Panc1 (cell line): ENCODE results near the gene GNG7. TPM values are rescaled to one million over a fixed set of nuclear protein-coding genes. Genes with fewer than 3 reads are reported as not detected.

ENCODE experiments used
- ATAC-seq: fragments of 200-7000 bp; cut with Tn5 transposase; 2 replicates; pipeline ENCODE4 v1.9.1; 2020; ENCODE audit warnings: mild to moderate bottlenecking, moderate library complexity
- BruUV-seq: library from RNA; stranded (reverse); fragments of 400-500 nt; replicated peaks from 2 replicates; lab custom pipeline; 2021; lab: Mats Ljungman, UMichigan
- CTCF ChIA-PET: fragments of 300-600 bp; sonication (Branson Sonifier 250); formaldehyde crosslinking; loops from one replicate; lab custom pipeline; 2022; ENCODE audit warnings: antibody characterized with exemption; lab: Charles Lee
- POLR2A ChIA-PET: fragments of 300-600 bp; sonication (Branson Sonifier 250); formaldehyde crosslinking; loops from one replicate; lab custom pipeline; 2022; ENCODE audit warnings: antibody characterized with exemption; lab: Charles Lee
- DNase-seq: peaks from one replicate; pipeline ENCODE4 v3.0.0-alpha.2; 2010; ENCODE audit warnings: low read depth, low spot score
- H3K27ac ChIP-seq: 2 replicates; pipeline ENCODE4 v1.5.1; 2011; ENCODE audit warnings: mild to moderate bottlenecking, low read length, inconsistent platforms
- H3K27me3 ChIP-seq: fragments of 200-500 bp; sonication (Bioruptor generic); 2 replicates; pipeline ENCODE4 v1.6.0; 2014; ENCODE audit warnings: low read length, inconsistent platforms; ENCODE audit not compliant: control insufficient read depth, insufficient read depth
- H3K36me3 ChIP-seq: fragments of 200-500 bp; sonication (Bioruptor generic); 2 replicates; pipeline ENCODE4 v1.5.1; 2014; ENCODE audit warnings: inconsistent platforms, mild to moderate bottlenecking, low read length, moderate library complexity; ENCODE audit not compliant: control insufficient read depth, insufficient read depth
- H3K4me1 ChIP-seq: 2 replicates; pipeline ENCODE4 v1.5.1; 2011; ENCODE audit warnings: inconsistent platforms, mild to moderate bottlenecking, low read length, moderate library complexity; ENCODE audit not compliant: control insufficient read depth, insufficient read depth
- H3K4me3 ChIP-seq, 2 experiments: 2 replicates each; pipeline ENCODE4 v1.5.1; 2011 to 2012; ENCODE audit warnings: low read depth in 2 of 2, low read length in 2 of 2, mild to moderate bottlenecking in 2 of 2, inconsistent platforms in 1 of 2, moderate library complexity in 1 of 2
- H3K9me3 ChIP-seq: fragments of 200-500 bp; sonication (Bioruptor generic); 2 replicates; pipeline ENCODE4 v1.5.1; 2014; ENCODE audit warnings: low read depth, mild to moderate bottlenecking, inconsistent platforms, low read length, moderate library complexity; ENCODE audit not compliant: control insufficient read depth, insufficient read depth
- POLR2AphosphoS5 ChIP-seq: IDR thresholded peaks from 2 replicates; pipeline ENCODE4 v1.6.1; 2012; ENCODE audit warnings: mild to moderate bottlenecking, low read depth, low read length, moderate library complexity
- SIN3A ChIP-seq: IDR thresholded peaks from 2 replicates; pipeline ENCODE4 v1.6.1; 2012; ENCODE audit warnings: low read depth, mild to moderate bottlenecking, low read length, moderate library complexity, borderline replicate concordance; ENCODE audit not compliant: insufficient read depth
- TCF7L2 ChIP-seq: IDR thresholded peaks from 2 replicates; pipeline ENCODE4 v1.6.1; 2011; ENCODE audit warnings: mild to moderate bottlenecking, low read depth, low read length, inconsistent platforms
- in situ Hi-C: cut with HindIII; loops from 2 replicates; pipeline ENCODE4 v1.10.0; 2016; ENCODE audit warnings: low sequenced_read_pairs, low pct_unique_long_range_greater_than_20kb
- intact Hi-C: fragments of 100-400 bp; cut with micrococcal nuclease; formaldehyde crosslinking; loops from one replicate; pipeline ENCODE4 v1.10.0; 2022; ENCODE audit not compliant: unreplicated experiment
- total RNA-seq: library from RNA; stranded (reverse); gene quantifications from one replicate; pipeline ENCODE4 v1.2.1, GENCODE V29; 2021; ENCODE audit not compliant: unreplicated experiment
- TF ChIP-seq, protein P1 (sequence below), 2 experiments: IDR thresholded peaks; 2 replicates each; pipeline ENCODE4 v1.6.1; 2011 to 2012; ENCODE audit warnings: low read depth in 2 of 2, control low read depth in 1 of 2, low read length in 1 of 2, mild to moderate bottlenecking in 1 of 2, moderate library complexity in 1 of 2; ENCODE audit not compliant: insufficient read depth in 1 of 2
- TF ChIP-seq, protein P2 (sequence below): fragments of 450-650 bp; IDR thresholded peaks from 2 replicates; pipeline ENCODE4 v1.5.1; 2017; ENCODE audit warnings: mild to moderate bottlenecking

The GNG7 gene
- total RNA-seq, 1 experiment from 2014 or later = 0.74 TPM

DNA sequence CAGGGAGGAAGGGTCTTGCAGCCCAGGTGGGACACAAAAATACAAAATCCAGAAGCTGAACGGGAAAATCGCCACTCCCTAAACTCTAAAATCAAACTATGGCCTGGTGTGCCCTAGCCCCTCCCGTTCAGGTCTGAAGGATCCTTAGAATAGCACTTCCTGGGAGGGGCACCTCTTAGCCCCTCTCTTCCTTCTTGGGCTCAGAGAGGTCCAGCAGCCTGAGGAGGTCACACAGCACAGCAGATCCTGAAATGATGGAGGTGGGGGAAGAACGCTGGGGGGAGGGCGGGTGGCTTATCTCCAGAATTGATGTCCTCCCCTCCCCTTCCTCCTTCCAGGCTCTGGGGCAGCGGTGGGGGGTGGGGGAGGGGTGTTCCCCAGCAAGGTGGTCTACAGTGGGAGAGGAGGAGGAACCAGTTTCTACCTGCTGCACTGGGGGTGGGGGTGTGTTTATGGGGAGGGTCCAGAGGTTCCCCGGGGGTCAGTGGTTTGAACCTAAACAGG is 16.8 kb upstream of the GNG7 start:
- ChIA-PET CTCF (no interaction called here), POLR2A (no interaction called here)
- in situ Hi-C loops (no loop called here), intact Hi-C loops (no loop called here)
- ATAC-seq (no peak), DNase-seq (no peak)
- Histone ChIP-seq H3K27ac (no peak overlapping the region), H3K36me3 (no peaks in the 10 kb centered on the region), H3K9me3 (no peaks in the 10 kb centered on the region), H3K4me1 (peaks cover 15% of the 10 kb centered on the region), H3K27me3 (no peaks in the 10 kb centered on the region), H3K4me3 (no peak overlapping the region)
- TF ChIP-seq TCF7L2 = no peak
- TF ChIP-seq, protein P1, sequence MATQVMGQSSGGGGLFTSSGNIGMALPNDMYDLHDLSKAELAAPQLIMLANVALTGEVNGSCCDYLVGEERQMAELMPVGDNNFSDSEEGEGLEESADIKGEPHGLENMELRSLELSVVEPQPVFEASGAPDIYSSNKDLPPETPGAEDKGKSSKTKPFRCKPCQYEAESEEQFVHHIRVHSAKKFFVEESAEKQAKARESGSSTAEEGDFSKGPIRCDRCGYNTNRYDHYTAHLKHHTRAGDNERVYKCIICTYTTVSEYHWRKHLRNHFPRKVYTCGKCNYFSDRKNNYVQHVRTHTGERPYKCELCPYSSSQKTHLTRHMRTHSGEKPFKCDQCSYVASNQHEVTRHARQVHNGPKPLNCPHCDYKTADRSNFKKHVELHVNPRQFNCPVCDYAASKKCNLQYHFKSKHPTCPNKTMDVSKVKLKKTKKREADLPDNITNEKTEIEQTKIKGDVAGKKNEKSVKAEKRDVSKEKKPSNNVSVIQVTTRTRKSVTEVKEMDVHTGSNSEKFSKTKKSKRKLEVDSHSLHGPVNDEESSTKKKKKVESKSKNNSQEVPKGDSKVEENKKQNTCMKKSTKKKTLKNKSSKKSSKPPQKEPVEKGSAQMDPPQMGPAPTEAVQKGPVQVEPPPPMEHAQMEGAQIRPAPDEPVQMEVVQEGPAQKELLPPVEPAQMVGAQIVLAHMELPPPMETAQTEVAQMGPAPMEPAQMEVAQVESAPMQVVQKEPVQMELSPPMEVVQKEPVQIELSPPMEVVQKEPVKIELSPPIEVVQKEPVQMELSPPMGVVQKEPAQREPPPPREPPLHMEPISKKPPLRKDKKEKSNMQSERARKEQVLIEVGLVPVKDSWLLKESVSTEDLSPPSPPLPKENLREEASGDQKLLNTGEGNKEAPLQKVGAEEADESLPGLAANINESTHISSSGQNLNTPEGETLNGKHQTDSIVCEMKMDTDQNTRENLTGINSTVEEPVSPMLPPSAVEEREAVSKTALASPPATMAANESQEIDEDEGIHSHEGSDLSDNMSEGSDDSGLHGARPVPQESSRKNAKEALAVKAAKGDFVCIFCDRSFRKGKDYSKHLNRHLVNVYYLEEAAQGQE (IDR thresholded peaks at IDR 0.05; ENCODE audit: insufficient read depth in 1 of 2, low read depth in 2 of 2, low read length in 1 of 2) = no peak
- no peak for TF ChIP-seq SIN3A
- no TSS peak for BruUV-seq

DNA sequence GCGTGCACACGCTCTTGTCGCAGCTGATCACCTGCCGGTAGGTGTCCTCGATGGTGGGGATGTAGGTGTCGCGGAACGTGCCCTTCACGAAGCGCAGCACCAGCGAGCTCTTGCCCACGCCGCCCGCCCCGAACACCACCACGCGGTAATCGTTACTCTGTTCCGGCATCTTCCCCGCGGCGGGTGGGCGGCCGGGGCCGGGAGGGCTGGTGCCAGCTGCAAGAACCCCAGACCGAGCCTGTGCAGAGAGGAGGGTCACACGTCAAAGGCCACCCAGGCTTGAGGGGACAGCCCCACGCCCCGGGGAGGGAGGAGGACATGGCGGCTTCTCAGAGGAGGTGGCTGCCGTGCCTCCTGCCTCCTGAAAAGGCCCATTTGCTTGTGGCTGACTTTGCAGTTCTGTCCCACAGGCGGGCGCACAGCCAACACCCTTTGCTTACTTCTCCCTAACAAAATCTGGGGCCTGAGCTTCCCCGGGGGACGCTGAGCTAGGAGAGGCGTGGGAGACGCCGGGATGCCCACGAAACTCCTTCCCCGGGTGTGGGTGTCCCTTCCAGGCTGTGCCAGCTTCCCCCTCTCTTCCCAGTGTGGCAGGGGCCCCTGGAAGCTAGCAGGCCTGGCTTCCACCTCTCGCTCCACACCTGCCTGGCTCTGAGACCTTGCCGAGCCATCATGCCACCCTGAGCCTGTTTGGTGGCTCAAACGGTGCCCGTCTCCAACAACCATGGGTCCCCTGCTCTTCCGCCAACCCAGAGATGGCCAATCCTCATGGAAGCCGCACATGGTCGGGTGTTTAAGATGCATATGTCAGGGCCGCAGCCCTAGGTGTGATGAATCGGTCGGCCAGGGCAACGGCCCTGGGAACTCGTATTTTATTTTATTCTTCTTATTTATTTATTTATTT is 15.4 kb upstream of the GNG7 start:
- intact Hi-C loops = no loop called here
- H3K4me3 ChIP-seq = no peak overlapping the region
- POLR2A ChIA-PET = no interaction called here
- no peak for ATAC-seq
- H3K9me3 ChIP-seq = no peaks in the 10 kb centered on the region
- BruUV-seq = no TSS peak
- TF ChIP-seq, protein P1 (IDR thresholded peaks at IDR 0.05; ENCODE audit: insufficient read depth in 1 of 2, low read depth in 2 of 2, low read length in 1 of 2) = no peak
- TF ChIP-seq SIN3A = no peak
- TF ChIP-seq TCF7L2 = no peak
- TF ChIP-seq, protein P2, sequence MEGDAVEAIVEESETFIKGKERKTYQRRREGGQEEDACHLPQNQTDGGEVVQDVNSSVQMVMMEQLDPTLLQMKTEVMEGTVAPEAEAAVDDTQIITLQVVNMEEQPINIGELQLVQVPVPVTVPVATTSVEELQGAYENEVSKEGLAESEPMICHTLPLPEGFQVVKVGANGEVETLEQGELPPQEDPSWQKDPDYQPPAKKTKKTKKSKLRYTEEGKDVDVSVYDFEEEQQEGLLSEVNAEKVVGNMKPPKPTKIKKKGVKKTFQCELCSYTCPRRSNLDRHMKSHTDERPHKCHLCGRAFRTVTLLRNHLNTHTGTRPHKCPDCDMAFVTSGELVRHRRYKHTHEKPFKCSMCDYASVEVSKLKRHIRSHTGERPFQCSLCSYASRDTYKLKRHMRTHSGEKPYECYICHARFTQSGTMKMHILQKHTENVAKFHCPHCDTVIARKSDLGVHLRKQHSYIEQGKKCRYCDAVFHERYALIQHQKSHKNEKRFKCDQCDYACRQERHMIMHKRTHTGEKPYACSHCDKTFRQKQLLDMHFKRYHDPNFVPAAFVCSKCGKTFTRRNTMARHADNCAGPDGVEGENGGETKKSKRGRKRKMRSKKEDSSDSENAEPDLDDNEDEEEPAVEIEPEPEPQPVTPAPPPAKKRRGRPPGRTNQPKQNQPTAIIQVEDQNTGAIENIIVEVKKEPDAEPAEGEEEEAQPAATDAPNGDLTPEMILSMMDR = no peak
- TF ChIP-seq POLR2AphosphoS5 = no peak
- no peaks in the 10 kb centered on the region for H3K36me3 ChIP-seq
- CTCF ChIA-PET = interaction anchor here (0.7 kb wide), 1 partner anchor 49 kb away, joined by 4 read pairs; no protein-coding TSS in a partner anchor
- H3K27ac ChIP-seq = no peak overlapping the region
- H3K27me3 ChIP-seq = no peaks in the 10 kb centered on the region
- no peak for DNase-seq
- in situ Hi-C loops = no loop called here
- peaks cover 3% of the 10 kb centered on the region; the same call in 1 of the 2 replicates for H3K4me1 ChIP-seq
